ENCODE data around the gene NSUN6. TPM values are rescaled to one million over a fixed set of nuclear protein-coding genes. Genes with fewer than 3 reads are reported as not detected.

Gene NSUN6
- total and polyA plus RNA-seq, 10 of the 15 experiments (the other 5 are each of a cell fraction or from before 2014, with no cell fraction given): 10.2 to 25.0 (median 15.6) TPM

- ChIA-PET RAD21 (ENCODE audit: unreplicated experiment) (interaction anchor here (0.5 to 2.0 kb wide), 8 partner anchors 9 to 702 kb away, joined by 3 to 11 read pairs (median 3); no protein-coding TSS in a partner anchor), SMC1A (ENCODE audit: uncharacterized antibody, unreplicated experiment) (interaction anchor here (0.6 to 1.9 kb wide), 8 partner anchors 8 to 259 kb away, joined by 3 to 17 read pairs (median 4); no protein-coding TSS in a partner anchor), CTCF (interaction anchor here (0.6 to 1.0 kb wide), 4 partner anchors 11 to 1011 kb away, joined by 3 to 4 read pairs (median 4); no protein-coding TSS in a partner anchor), POLR2A (interaction anchor here (0.5 to 2.2 kb wide), 10 partner anchors 8 to 259 kb away, joined by 3 to 21 read pairs (median 4); partner anchors contain the start of gene NSUN6)
- Histone ChIP-seq H3K4me2 (ENCODE audit: control insufficient read depth, insufficient read depth) (peak overlapping the region; percentile 93), H3K4me3 (peak overlapping the region; percentile 82), H3K27ac (ENCODE audit: control insufficient read depth, insufficient read depth) (peak overlapping the region; percentile 100), H3K9ac (ENCODE audit: control insufficient read depth, insufficient read depth, low read length) (peak overlapping the region; percentile 99), H3K4me1 (ENCODE audit: control insufficient read depth, insufficient read depth, low read length) (peaks cover 3% of the 10 kb centered on the region; the same call in 1 of the 2 replicates), H3K27me3 (replicated peaks in 1 of 2; ENCODE audit: control insufficient read depth in 2 of 2, insufficient read depth in 2 of 2, low read length in 1 of 2) (no peaks in the 10 kb centered on the region), H4K20me1 (ENCODE audit: control insufficient read depth, insufficient read depth) (no peaks in the 10 kb centered on the region), H3K79me2 (ENCODE audit: control insufficient read depth, insufficient read depth, low read length) (peaks cover 54% of the 10 kb centered on the region), H2AFZ (ENCODE audit: control insufficient read depth, low read depth, low read length) (peak overlapping the region; percentile 82), H3K9me3 (replicated peaks; ENCODE audit: control insufficient read depth, insufficient read depth, low read length) (no peaks in the 10 kb centered on the region), H3K36me3 (ENCODE audit: control insufficient read depth in 2 of 2, insufficient read depth in 2 of 2, low read length in 1 of 2) (no peaks in the 10 kb centered on the region; a peak in 1 of 4 replicates)
- ATAC-seq (peak; percentile 70), FAIRE-seq (peak; percentile 61), DNase-seq (ENCODE audit: low read depth, low spot score) (peak; percentile 43)
- in situ Hi-C loops (cut with MboI): loop anchor here (10.0 to 25.0 kb wide), 3 partner anchors 1004 to 1846 kb away; partner anchors contain the start of genes RSU1 and TRDMT1
- intact Hi-C loops (cut with micrococcal nuclease; ENCODE audit: unreplicated experiment): loop anchor here (2.0 to 10.0 kb wide), 2 partner anchors 258 to 974 kb away; no protein-coding TSS in a partner anchor
- TSS peak; percentile 93 for BruUV-seq (replicated peaks)
- WGBS (ENCODE audit: insufficient coverage, insufficient replicate concordance, low lambda C conversion rate, missing lambda C conversion rate): 1% methylated on average over 23 of the region's 23 CpGs
- TF ChIP-seq ZNF384 (IDR thresholded peaks at IDR 0.05; ENCODE audit: borderline replicate concordance, low read depth, low read length) (no peak), SUPT20H (IDR thresholded peaks at IDR 0.05; ENCODE audit: borderline replicate concordance, control insufficient read depth, low read depth, low read length) (no peak), SIX5 (IDR thresholded peaks at IDR 0.05; ENCODE audit: low read depth, low read length, severe bottlenecking) (no peak), ETV6 (conservative IDR thresholded peaks at IDR 0.05 in 1 of 2, IDR thresholded peaks at IDR 0.05 in 1 of 2; ENCODE audit: borderline replicate concordance in 1 of 2, low read depth in 1 of 2) (no peak), YY1 (IDR thresholded peaks at IDR 0.05; ENCODE audit: low read depth, low read length) (no peak), ZNF207 (IDR thresholded peaks at IDR 0.05; ENCODE audit: borderline replicate concordance) (0 out of 2 replicates have a peak, but pooled peaks have one; percentile 28), NFIC (IDR thresholded peaks at IDR 0.05; ENCODE audit: low read depth, low read length) (no peak), PAX5 (IDR thresholded peaks at IDR 0.05; ENCODE audit: borderline replicate concordance, low read depth, low read length) (no peak), TCF7 (IDR thresholded peaks at IDR 0.05; ENCODE audit: borderline replicate concordance) (peak; percentile 79; the same call in 1 of the 2 replicates), MAX (IDR thresholded peaks at IDR 0.05; ENCODE audit: low read depth, low read length) (no peak), BRCA1 (IDR thresholded peaks at IDR 0.05; ENCODE audit: low read depth, low read length) (no peak), CBFB (IDR thresholded peaks at IDR 0.05; ENCODE audit: low read depth) (no peak), KLF5 (IDR thresholded peaks at IDR 0.05; ENCODE audit: partially characterized antibody) (no peak), IRF4 (IDR thresholded peaks at IDR 0.05; ENCODE audit: low read depth, low read length) (no peak), MTA3 (IDR thresholded peaks at IDR 0.05; ENCODE audit: borderline replicate concordance, low read length) (peak; percentile 49; the same call in 1 of the 2 replicates), POLR2AphosphoS5 (IDR thresholded peaks at IDR 0.05; ENCODE audit: low read length) (peak; percentile 75)
- TF ChIP-seq, protein P1, sequence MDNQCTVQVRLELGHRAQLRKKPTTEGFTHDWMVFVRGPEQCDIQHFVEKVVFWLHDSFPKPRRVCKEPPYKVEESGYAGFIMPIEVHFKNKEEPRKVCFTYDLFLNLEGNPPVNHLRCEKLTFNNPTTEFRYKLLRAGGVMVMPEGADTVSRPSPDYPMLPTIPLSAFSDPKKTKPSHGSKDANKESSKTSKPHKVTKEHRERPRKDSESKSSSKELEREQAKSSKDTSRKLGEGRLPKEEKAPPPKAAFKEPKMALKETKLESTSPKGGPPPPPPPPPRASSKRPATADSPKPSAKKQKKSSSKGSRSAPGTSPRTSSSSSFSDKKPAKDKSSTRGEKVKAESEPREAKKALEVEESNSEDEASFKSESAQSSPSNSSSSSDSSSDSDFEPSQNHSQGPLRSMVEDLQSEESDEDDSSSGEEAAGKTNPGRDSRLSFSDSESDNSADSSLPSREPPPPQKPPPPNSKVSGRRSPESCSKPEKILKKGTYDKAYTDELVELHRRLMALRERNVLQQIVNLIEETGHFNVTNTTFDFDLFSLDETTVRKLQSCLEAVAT (IDR thresholded peaks at IDR 0.05): peak; percentile 84; the same call in 1 of the 2 replicates
These were observed 7.1 kb upstream of the NSUN6 start for GRCh38 chr10:18658271-18659124.

Data from GM12878 (cell line).